ENCODE data around the gene CACNA1I.

GRCh38 chr22:39526736-39527171 lies 43.8 kb upstream of the CACNA1I start:
- TF ChIP-seq EZH2phosphoT487 (conservative IDR thresholded peaks at IDR 0.05; ENCODE audit: low read length) (no peak), CTCF (IDR thresholded peaks at IDR 0.05; ENCODE audit: insufficient read depth, low read length, poor library complexity, severe bottlenecking) (no peak)

Data from SU-DHL-6 (cell line).